Activated T-helper 17 cell treated with anti-CD3 and anti-CD28 coated beads, Interleukin-2, amount 50 U/mL, for 72 hours (primary cell): ENCODE measurements around the gene YWHAG. TPM values are rescaled to one million over a fixed set of nuclear protein-coding genes. Genes with fewer than 3 reads are reported as not detected.
A peak's percentile ranks its signal among the peaks of the same experiment; 100 is the strongest.
"Not testable (repeated sequence)": the region's sequence is repeated elsewhere in the genome, so short reads cannot be mapped to it uniquely, and the experiment has no call there.

Experiments
- ATAC-seq: fragments of 150-1000 bp; cut with Tn5 transposase; replicated peaks from 2 replicates; pipeline ENCODE4 v1.10.0; 2021; ENCODE audit warnings: mild to moderate bottlenecking, moderate library complexity
- H3K27ac Mint-ChIP-seq: one replicate; pipeline ENCODE4 v1.8.0; 2022; ENCODE audit warnings: mixed read lengths
- H3K27me3 Mint-ChIP-seq: one replicate; pipeline ENCODE4 v1.8.0; 2022; ENCODE audit warnings: mixed read lengths
- H3K36me3 Mint-ChIP-seq: one replicate; pipeline ENCODE4 v1.8.0; 2022; ENCODE audit warnings: low read depth, mild to moderate bottlenecking, mixed read lengths
- H3K4me1 Mint-ChIP-seq: one replicate; pipeline ENCODE4 v1.8.0; 2022; ENCODE audit warnings: mixed read lengths
- H3K4me3 Mint-ChIP-seq: one replicate; pipeline ENCODE4 v1.8.0; 2022; ENCODE audit warnings: mild to moderate bottlenecking, mixed read lengths
- H3K9me3 Mint-ChIP-seq: one replicate; pipeline ENCODE4 v1.8.0; 2022; ENCODE audit warnings: mixed read lengths
- total RNA-seq, 2 donors: library from RNA; stranded (reverse); gene quantifications; one replicate each; pipeline ENCODE4 v1.2.3, GENCODE V29; 2022

The YWHAG gene
- total RNA-seq = 100 to 1,000 TPM; 118 to 156 TPM

- H3K4me1 Mint-ChIP-seq = peaks cover 28% of the 10 kb centered on the region
- peak within 1 kb of the TSS; percentile 97 for H3K4me3 Mint-ChIP-seq
- no peaks in the 10 kb centered on the region for H3K27me3 Mint-ChIP-seq
- H3K9me3 Mint-ChIP-seq = no peaks in the 10 kb centered on the region
- peak within 1 kb of the TSS; percentile 95 for H3K27ac Mint-ChIP-seq
- ATAC-seq = peak; percentile 68
- H3K36me3 Mint-ChIP-seq = peaks cover 55% of the 10 kb centered on the region
These were observed at the start of gene YWHAG for GRCh38 chr7:76358481-76359110. TSS of gene YWHAG (minus strand) at chr7:76358991. CDS start at chr7:76358808, 183 bp downstream.

DNA sequence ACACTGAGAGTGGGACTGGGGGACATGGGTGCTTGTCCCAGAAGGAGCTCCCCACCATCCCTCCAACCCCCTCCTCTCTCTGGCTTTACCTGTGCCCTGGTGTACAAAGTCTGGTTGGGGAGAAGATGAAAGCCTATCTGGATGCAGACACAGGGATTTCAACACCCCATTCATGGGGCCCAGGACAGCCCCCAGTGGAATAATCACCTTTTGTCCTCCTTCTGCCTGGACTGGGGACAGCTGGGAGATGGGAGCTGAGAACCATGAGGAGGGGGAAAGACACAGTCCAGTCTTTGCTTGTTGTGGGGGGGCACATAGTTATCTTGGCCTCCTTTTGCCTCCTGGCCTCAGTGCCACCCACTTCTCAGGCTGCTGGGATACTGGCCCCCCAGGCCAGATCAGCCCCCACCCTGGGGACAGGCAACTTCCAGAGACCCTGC is 49.4 kb upstream of the YWHAG start:
- H3K27ac Mint-ChIP-seq = no peak overlapping the region
- no peak overlapping the region for H3K4me3 Mint-ChIP-seq
- no peaks in the 10 kb centered on the region for H3K36me3 Mint-ChIP-seq
- H3K27me3 Mint-ChIP-seq = peaks cover 4% of the 10 kb centered on the region
- no peaks in the 10 kb centered on the region for H3K4me1 Mint-ChIP-seq
- no peaks in the 10 kb centered on the region for H3K9me3 Mint-ChIP-seq
- no peak for ATAC-seq

- Mint-ChIP-seq H3K36me3 (no peaks in the 10 kb centered on the region), H3K27me3 (peaks cover 4% of the 10 kb centered on the region), H3K27ac (no peak overlapping the region), H3K9me3 (no peaks in the 10 kb centered on the region), H3K4me1 (no peaks in the 10 kb centered on the region), H3K4me3 (no peak overlapping the region)
- no peak for ATAC-seq
These were observed 48.9 kb upstream of the YWHAG start for GRCh38 chr7:76407718-76408117.

- H3K27me3 Mint-ChIP-seq = no peaks in the 10 kb centered on the region
- H3K27ac Mint-ChIP-seq = no peak overlapping the region
- no peaks in the 10 kb centered on the region for H3K36me3 Mint-ChIP-seq
- H3K9me3 Mint-ChIP-seq = no peaks in the 10 kb centered on the region
- ATAC-seq = no peak
- no peaks in the 10 kb centered on the region for H3K4me1 Mint-ChIP-seq
- no peak overlapping the region for H3K4me3 Mint-ChIP-seq
These were observed 46.9 kb upstream of the YWHAG start for GRCh38 chr7:76405738-76406137.

GRCh38 chr7:76403780-76404494 is 45.1 kb upstream of the YWHAG start:
- H3K27me3 Mint-ChIP-seq = no peaks in the 10 kb centered on the region
- no peaks in the 10 kb centered on the region for H3K36me3 Mint-ChIP-seq
- H3K4me3 Mint-ChIP-seq = no peak overlapping the region
- no peak for ATAC-seq
- no peaks in the 10 kb centered on the region for H3K4me1 Mint-ChIP-seq
- H3K9me3 Mint-ChIP-seq = no peaks in the 10 kb centered on the region
- no peak overlapping the region for H3K27ac Mint-ChIP-seq

DNA sequence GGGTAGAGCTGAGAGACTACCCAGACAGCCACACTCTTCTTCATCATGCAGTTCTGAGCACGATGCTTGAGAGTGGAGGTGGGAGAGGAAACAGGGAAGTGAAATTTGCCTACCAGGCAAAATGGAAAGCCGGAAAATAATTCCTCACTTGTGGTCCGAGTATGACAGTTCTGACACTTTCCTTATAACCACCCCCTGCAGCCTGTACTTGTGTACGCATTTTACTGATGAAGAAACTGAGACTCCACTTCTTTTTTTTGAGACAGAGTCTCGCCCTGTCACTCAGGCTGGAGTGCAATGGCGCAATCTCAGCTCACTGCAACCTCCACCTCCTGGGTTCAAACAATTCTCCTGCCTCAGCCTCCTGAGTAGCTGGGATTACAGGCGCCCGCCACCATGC is 44.3 kb upstream of the YWHAG start:
- not testable (repeated sequence) for H3K4me3 Mint-ChIP-seq, H3K36me3 Mint-ChIP-seq, H3K9me3 Mint-ChIP-seq, H3K27ac Mint-ChIP-seq, ATAC-seq, H3K4me1 Mint-ChIP-seq, H3K27me3 Mint-ChIP-seq

DNA sequence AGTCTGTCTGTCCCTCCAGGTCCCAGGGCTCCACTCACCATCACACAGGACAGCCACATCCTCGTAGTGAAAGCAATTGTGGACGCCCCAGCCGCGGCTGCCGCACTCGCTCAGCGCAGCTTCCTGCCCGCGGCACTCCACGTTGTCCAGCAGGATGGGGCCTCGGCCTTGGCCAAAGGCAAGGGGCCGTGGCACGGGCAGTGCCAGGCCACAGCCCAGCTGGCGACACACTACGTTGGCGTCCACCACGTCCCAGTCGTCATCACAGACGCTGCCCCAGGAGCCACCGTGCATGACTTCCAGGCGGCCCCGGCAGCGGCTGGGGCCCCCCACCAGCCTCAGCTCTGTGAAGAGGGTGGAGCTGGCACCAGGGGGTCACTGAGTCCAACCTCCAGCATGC is 41.5 kb upstream of the YWHAG start:
- Mint-ChIP-seq H3K4me1 (peaks cover 6% of the 10 kb centered on the region), H3K27me3 (no peaks in the 10 kb centered on the region), H3K4me3 (no peak overlapping the region), H3K27ac (no peak overlapping the region), H3K9me3 (no peaks in the 10 kb centered on the region), H3K36me3 (no peaks in the 10 kb centered on the region)
- no peak for ATAC-seq

DNA sequence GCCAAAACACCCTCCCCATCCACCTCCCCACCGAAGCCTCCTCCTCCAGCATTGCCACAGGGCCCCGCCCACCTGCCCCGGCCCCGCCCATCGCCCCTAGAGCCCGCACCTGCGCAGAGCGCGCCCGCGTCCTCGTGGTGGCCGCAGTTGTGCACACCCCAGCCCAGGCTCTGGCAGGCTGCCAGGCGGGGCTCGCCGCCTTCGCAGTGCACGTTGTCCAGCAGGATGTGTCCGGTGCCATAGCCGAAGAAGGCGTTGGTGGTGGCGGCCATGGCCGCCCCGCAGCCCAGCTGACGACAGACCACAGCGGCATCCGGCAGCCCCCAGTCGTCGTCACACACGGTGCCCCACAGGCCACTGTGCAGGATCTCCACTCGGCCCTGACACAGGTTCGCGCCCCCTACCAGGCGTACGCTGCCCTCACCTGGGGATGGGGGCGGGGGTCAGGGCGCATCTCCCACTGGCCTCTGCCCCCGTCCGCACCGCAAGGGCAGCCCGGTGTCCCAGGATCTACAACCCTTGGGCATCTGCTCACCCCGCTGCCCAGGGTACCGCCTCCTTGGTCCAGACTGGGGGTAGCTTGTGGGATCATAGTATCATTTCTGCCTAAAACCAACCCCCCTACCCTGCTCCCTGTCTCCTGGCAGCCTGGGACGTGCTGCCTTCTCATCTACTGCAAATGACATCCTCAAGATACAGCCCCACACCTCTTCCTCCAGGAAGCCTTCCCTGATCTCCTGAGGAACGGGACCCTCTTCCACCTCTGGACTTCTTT is 38.8 kb upstream of the YWHAG start:
- no peaks in the 10 kb centered on the region for H3K36me3 Mint-ChIP-seq
- no peaks in the 10 kb centered on the region for H3K27me3 Mint-ChIP-seq
- peak overlapping the region; percentile 74 for H3K4me3 Mint-ChIP-seq
- ATAC-seq = peak; percentile 63
- peak overlapping the region; percentile 39 for H3K27ac Mint-ChIP-seq
- peaks cover 6% of the 10 kb centered on the region for H3K4me1 Mint-ChIP-seq
- H3K9me3 Mint-ChIP-seq = no peaks in the 10 kb centered on the region

GRCh38 chr7:76396864-76397263 is 38.1 kb upstream of the YWHAG start:
- Mint-ChIP-seq H3K36me3 (no peaks in the 10 kb centered on the region), H3K9me3 (no peaks in the 10 kb centered on the region), H3K4me1 (peaks cover 6% of the 10 kb centered on the region), H3K4me3 (peak overlapping the region; percentile 74), H3K27me3 (no peaks in the 10 kb centered on the region), H3K27ac (no peak overlapping the region)
- no peak for ATAC-seq

DNA sequence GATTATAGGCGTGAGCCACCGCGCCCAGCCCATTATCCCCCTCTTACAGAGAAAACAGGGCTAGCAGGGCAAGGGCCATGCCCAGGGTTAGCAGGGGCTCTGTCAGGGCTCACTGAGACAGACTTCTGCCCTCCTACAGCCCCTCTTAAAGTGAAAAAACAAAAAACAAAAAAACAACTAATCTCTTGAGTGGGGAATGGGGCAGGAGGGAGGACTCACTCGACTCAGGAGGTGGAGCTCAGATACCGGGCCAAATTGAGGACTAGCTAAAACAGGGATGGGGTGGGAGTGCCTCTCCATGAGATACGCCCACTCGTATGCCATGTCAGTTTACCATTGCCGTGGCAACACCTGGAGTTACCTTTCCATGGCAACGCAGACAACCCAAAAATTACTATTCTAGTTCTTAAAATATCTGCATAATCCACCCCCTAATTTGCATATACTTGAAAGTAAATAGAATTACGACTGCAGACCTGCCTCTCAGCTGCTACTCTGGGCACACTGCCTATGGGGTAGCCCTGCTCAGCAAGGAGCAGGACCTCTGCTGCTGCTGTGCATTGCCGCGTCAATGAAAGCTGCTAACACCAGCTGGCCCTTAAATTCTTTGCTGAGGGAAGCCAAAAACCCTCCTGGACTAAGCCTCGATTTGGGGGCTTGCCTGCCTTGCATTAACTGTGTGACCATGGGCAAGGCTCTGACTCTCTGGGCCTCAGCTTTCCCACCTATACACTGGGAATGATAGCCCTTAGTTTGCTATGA is 37.4 kb upstream of the YWHAG start:
- no peaks in the 10 kb centered on the region for H3K27me3 Mint-ChIP-seq
- H3K4me3 Mint-ChIP-seq = no peak overlapping the region
- ATAC-seq = no peak
- H3K36me3 Mint-ChIP-seq = no peaks in the 10 kb centered on the region
- peaks cover 6% of the 10 kb centered on the region for H3K4me1 Mint-ChIP-seq
- no peaks in the 10 kb centered on the region for H3K9me3 Mint-ChIP-seq
- H3K27ac Mint-ChIP-seq = peak overlapping the region; percentile 28

GRCh38 chr7:76395605-76395964 is 36.8 kb upstream of the YWHAG start:
- H3K9me3 Mint-ChIP-seq, H3K4me3 Mint-ChIP-seq, H3K27ac Mint-ChIP-seq, H3K36me3 Mint-ChIP-seq, ATAC-seq, H3K27me3 Mint-ChIP-seq, H3K4me1 Mint-ChIP-seq: not testable (repeated sequence)

DNA sequence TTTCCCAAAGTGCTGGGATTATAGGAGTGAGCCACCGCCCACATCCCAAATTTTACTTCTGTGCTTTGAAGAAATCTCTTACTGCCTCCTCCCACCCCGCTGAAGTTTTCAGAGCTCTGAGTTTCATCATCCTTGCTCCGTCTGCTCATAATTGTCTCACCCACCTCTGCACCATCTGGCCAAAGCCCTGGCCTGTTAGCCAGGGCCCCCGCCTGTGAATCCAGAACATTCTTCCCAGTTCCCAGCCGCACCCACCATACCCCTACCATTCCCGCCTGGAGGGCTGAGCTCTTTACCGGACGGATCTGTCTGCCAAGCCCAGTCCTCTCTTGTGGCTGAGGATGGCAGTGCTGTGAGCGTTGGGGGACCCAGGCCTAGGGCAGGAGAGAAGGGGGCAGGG is 36.2 kb upstream of the YWHAG start:
- no peak overlapping the region for H3K4me3 Mint-ChIP-seq
- no peaks in the 10 kb centered on the region for H3K27me3 Mint-ChIP-seq
- ATAC-seq = no peak
- H3K36me3 Mint-ChIP-seq = no peaks in the 10 kb centered on the region
- H3K4me1 Mint-ChIP-seq = peaks cover 6% of the 10 kb centered on the region
- no peak overlapping the region for H3K27ac Mint-ChIP-seq
- H3K9me3 Mint-ChIP-seq = no peaks in the 10 kb centered on the region

DNA sequence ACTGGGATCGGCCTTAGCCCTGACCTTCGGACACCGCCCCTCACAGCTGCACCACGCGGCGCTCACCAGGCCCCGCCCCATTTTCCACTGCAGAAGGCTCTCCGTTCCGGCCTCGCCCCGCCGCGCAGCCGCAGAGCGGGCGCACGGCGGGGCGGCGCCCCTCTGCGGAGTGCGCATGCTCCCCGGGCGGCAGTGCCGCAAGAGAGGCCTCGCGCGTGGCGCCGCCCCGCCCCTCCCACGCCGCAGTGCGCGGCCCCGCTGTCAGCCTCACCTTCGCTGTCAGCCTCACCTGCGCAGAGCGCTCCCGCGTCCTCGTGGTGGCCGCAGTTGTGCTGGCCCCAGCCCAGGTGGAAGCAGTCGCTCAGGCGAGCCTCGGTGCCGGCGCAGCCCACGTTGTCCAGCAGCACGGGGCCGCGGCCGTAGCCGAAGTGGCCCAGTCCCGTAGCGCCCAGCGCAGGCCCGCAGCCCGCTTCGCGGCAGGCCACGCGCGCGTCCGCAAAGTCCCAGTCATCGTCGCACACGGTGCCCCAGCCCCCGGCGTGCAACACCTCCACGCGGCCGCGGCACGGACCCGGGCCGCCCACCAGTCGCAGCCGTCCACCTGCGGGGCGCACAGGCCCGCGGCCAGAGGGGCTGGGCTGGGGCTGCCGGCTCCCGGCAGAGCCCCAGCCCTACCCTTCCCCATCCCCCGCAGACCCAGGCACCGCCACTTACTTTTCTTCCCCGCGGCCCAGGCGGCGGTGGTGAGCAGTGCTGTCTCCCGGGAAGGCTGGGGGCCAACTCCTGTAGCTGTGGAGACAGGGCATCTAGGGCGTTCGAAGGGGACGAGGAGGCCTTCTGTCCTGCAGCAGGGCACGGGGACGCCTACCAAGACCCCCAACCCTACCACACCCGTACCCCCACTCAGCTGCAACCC is 34.6 kb upstream of the YWHAG start:
- Mint-ChIP-seq H3K4me1 (peaks cover 6% of the 10 kb centered on the region), H3K36me3 (no peaks in the 10 kb centered on the region), H3K27me3 (no peaks in the 10 kb centered on the region), H3K27ac (peak overlapping the region; percentile 79), H3K4me3 (peak overlapping the region; percentile 76), H3K9me3 (no peaks in the 10 kb centered on the region)
- ATAC-seq = peak; percentile 89
